Measurements from ENCODE around the gene PCSK6.

PCSK6 gene

DNA sequence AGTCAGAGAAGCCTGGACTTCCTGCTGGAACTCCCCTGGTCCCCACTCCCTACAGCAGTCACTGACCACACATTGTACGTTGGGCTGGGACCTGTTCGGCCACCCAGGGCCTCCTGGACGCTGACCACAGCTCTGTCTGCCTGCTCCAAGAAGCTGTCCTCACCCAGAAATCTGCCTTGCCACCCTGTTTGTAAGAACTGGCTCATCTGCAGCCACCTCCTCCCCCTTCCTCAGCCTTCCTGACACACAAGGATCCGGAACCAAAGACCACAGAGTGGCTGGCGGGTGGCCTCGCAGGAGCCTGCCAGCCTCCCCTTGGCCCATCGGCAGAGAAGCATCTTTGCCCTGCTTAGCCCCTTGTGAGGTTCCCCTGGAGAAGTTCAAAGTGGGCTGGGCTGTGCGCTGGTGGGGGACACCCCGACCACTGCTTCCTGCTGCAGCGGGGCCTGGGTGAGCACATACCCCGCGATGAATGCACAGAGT, 91.9 kb downstream of the PCSK6 start:
- peak in 1 of 2 experiments; percentile 11 for DNase-seq (ENCODE audit: low read depth in 1 of 2, low spot score in 1 of 2)
- H3K27ac ChIP-seq (replicated peaks), result no peak overlapping the region

DNA sequence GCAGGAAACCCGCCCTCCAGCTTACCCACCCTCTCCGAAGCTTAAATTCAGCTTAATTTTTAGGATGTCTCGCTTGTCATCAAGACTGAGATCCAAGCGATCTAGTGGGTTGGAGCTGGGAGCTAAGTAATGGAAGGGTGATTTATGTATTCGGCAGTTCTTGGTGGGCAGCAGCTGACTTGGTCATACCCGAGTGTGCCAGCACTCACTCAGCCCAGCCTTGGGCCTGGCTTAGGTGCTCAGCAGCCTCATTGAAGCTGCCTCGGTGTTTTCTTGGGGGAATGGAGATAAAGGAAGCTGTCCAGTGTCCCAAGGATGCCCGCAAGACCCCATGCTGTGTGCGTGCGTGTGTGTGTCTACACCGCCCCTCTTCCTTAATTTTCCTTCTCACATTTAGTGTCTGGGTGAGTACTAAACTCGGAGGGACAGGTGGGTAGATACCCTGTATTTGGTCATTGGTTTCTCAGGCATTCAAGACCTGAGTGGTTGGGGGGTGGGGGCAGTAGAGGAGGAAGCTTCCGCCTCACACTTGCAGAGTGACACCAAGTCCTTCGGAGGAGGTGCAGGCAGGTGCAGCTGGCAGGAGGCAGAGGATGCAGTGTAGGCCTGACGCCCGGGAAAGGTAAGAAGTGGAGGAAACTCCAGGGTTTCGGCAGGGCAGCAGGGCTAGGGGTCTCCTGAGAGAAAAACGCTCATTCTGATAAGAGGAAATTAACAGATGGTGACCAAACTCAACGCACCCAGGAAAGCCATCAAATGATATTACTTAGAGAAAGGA, 92.8 kb downstream of the PCSK6 start:
- H3K27me3 ChIP-seq (ENCODE audit: insufficient read depth, poor library complexity, severe bottlenecking), result no peaks in the 10 kb centered on the region
- H3K27ac ChIP-seq (replicated peaks), result no peak overlapping the region
- no peak overlapping the region for H3K4me3 ChIP-seq (replicated peaks; ENCODE audit: insufficient read depth, low read length)
- no peak for DNase-seq (ENCODE audit: low read depth in 1 of 2, low spot score in 1 of 2)
- TF ChIP-seq POLR2AphosphoS5 (IDR thresholded peaks at IDR 0.05; ENCODE audit: low read depth) (no peak), REST (IDR thresholded peaks at IDR 0.05; ENCODE audit: insufficient replicate concordance, low read depth) (no peak), SPI1 (IDR thresholded peaks at IDR 0.05; ENCODE audit: borderline replicate concordance, low read depth) (no peak), GABPA (IDR thresholded peaks at IDR 0.05; ENCODE audit: low read depth) (no peak), CTCF (IDR thresholded peaks at IDR 0.05; ENCODE audit: insufficient read depth, low read length) (no peak)

More for the DNA sequence above, 91.9 kb downstream of the PCSK6 start:
- H3K4me3 ChIP-seq (replicated peaks; ENCODE audit: insufficient read depth, low read length), result no peak overlapping the region
- no peaks in the 10 kb centered on the region for H3K27me3 ChIP-seq (ENCODE audit: insufficient read depth, poor library complexity, severe bottlenecking)
- TF ChIP-seq SPI1 (IDR thresholded peaks at IDR 0.05; ENCODE audit: borderline replicate concordance, low read depth) (no peak), POLR2AphosphoS5 (IDR thresholded peaks at IDR 0.05; ENCODE audit: low read depth) (no peak), GABPA (IDR thresholded peaks at IDR 0.05; ENCODE audit: low read depth) (no peak), CTCF (IDR thresholded peaks at IDR 0.05; ENCODE audit: insufficient read depth, low read length) (no peak), REST (IDR thresholded peaks at IDR 0.05; ENCODE audit: insufficient replicate concordance, low read depth) (no peak)

GRCh38 chr15:101394654-101395053, 94.9 kb downstream of the PCSK6 start:
- TF ChIP-seq GABPA (IDR thresholded peaks at IDR 0.05; ENCODE audit: low read depth) (no peak), SPI1 (IDR thresholded peaks at IDR 0.05; ENCODE audit: borderline replicate concordance, low read depth) (no peak), POLR2AphosphoS5 (IDR thresholded peaks at IDR 0.05; ENCODE audit: low read depth) (no peak), REST (IDR thresholded peaks at IDR 0.05; ENCODE audit: insufficient replicate concordance, low read depth) (no peak), CTCF (IDR thresholded peaks at IDR 0.05; ENCODE audit: insufficient read depth, low read length) (no peak)
- H3K27me3 ChIP-seq (ENCODE audit: insufficient read depth, poor library complexity, severe bottlenecking), result no peaks in the 10 kb centered on the region
- no peak overlapping the region for H3K4me3 ChIP-seq (replicated peaks; ENCODE audit: insufficient read depth, low read length)
- no peak for DNase-seq (ENCODE audit: low read depth in 1 of 2, low spot score in 1 of 2)
- no peak overlapping the region for H3K27ac ChIP-seq (replicated peaks)

Data from HL-60 (cell line).